ENCODE data around the gene BRI3BP.

The BRI3BP gene, protein sequence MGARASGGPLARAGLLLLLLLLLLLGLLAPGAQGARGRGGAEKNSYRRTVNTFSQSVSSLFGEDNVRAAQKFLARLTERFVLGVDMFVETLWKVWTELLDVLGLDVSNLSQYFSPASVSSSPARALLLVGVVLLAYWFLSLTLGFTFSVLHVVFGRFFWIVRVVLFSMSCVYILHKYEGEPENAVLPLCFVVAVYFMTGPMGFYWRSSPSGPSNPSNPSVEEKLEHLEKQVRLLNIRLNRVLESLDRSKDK

DNA sequence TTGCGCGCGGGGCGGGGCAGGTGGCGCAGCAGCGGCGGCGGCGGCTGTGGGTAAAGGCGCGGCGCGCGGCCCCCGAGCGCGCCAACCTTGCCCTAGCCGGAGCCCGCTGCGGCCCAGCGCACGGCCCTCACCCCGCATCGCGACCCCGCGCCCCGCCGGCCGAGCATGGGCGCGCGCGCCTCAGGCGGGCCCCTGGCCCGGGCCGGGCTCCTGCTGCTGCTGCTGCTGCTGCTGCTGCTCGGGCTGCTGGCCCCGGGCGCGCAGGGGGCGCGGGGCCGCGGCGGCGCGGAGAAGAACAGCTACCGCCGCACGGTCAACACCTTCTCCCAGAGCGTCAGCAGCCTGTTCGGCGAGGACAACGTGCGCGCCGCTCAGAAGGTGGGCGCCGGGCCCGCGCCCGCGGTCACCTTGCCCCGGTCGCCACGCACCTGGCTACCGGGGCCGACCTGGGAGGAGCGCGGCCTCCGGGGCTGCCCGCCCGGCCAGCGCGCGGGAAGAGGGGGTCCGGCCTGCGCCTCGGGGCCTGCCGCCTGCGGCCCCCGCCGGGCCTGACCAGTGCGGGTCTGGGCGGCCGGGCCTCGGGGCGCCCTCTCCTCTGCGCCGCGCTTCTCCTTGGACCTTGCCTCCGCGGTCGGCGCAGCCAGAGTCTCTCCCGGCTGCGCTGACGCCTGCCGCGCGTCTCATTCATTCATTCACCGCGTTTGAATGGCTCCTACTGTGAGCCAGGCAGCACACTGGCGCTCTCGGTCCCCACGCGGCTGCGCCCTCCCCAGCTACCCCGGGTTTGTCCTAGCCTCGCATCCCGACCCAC, at the start of gene BRI3BP:
Gene BRI3BP, plus strand, starts transcription at position 20 of the 811 bp plus-strand sequence. Its CDS starts 146 bp downstream, at position 166.
- peak; percentile 62 for DNase-seq (ENCODE audit: low read depth)

DNA sequence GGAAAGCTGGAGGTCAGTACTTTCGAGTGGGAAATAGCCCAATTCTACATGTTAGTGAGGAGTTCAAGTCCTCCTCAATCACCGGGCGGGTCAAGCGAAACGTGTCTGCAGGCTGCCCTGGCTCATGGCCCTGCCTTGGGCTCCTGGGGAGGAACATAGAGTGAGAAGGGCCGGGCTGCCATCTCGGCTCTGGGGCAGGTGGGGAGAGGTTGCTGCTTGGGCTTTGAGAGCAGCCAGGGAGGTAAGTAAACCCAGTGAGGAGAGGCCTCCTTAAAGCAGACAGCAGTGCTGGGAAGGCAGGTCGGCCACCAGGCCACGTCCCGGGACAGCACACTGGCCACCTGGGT, 47.0 kb upstream of the BRI3BP start:
- no peak for DNase-seq (ENCODE audit: low read depth)

DNA sequence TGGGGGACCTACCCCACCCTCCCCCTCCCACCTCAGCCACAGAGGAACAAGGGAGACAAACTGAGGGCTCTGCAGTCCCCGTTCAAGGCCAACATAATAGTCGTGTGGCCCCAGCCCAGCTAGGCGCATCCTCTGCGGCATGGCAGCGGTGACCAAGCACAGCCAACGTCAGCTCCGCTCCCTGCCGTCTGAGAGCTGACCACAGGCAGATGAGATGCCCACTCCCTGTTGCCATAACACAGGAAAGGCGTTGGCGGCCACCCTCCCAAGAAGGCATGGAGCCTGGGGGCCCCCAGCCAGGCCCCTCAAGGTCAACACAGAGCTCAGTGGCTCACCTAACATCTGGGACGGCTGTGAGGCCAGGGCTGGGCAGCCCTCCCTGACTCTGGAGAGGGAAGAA, 46.4 kb upstream of the BRI3BP start:
- no peak for DNase-seq (ENCODE audit: low read depth)

DNA sequence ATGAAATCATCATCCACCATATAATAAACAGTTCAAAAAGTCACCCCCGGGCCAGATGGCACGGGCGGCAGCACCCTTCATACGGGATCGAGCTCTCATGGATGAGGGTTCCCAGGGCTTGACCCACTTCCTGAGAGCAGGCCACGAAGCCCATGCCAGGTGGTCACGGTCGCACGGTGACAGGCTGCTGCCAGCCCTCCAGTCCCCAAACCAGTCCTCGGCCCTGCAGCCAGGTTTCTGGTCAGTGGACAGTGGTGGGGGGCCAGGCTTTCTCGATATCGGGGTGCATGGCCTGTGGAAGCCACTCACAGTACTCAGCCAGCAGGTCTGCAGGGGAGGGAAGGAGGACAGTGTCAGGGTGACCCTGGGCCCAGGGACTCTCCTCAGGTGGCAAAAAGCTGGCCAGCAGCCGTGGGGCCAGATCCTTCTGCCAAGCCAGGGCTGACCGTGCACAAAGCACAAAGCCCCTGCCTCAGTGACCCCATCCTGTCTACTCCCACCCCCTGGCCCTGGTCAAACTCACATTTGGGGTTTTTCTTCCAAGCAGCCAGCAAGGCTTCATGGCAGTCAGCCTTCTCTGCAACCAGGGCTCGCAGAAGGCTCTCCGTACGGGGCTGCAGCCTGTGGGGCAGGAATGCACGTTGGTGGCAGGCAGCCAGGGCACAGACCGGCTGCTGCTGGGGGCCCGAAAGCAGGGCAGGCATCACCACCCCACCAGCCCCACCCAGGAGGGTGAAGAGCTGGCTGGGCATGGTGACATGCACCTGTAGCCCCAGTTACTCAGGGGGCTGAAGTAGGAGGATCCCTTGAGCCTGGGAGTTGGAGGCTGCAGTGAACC, 45.7 kb upstream of the BRI3BP start:
- no peak for DNase-seq (ENCODE audit: low read depth)

DNA sequence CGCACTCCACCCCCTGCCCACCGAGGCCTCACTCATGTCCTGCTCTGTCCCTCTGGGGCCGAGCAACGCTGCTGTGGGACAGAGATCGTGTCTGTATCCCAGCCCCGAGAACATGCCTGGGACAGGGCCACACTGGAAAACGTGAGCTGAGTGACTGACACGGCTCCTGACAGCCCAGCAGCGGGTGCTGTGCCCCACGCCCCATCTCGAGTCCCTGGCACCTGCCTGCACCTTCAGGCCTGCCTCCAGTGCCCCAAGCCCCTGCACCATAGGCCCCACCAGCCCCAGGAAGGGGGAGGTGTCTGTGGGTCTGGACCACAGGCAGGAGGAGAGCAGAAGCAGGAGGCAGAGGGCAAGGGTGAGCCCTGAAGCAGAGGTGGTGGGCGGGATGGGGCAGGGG, 44.4 kb upstream of the BRI3BP start:
- no peak for DNase-seq (ENCODE audit: low read depth)

DNA sequence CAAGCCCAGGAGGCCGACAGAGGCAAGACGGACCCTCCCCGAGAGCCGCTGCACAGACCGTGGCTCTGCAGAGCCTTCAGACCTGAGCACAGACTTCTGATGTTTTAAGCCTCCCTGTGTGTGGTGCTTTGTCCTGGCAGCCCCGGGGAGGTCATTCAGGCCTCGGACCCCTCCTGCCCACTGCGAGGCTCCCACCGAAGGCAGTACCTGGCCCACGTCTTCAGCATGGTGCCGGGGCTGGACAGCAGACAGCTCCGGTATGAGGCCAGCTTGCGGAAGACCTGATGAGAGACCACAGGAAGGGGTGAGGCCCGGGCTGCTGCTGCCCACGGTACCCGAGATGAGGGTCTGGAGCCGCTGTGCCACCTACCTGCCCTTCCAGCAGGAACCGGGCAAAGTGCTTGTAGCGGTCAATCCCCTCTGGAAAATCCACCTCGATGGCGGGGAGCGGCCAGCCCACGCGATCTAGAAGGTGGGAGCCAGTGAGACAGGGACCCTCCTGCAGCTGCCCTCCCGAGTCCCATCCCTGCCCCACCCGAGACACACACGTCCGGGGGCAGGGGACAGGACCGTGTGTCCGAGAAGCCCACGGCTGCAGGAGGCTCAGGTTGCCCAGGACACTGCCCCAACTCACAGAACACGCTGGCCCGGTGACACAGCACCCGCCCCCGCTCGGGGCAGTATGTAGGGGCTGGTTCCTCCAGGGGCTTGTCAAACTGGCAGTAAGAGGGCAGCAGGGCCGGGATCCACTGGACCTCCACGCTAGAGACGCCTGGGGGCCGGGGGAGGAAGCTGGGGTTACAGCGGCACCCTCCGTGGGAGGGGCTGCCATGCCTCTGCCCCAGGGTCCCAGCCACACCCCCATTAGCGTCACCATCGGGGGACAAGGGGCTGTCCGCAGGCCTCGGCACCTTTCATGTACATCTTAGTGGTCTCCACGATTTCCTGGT, 43.4 kb upstream of the BRI3BP start:
- no peak for DNase-seq (ENCODE audit: low read depth)

DNA sequence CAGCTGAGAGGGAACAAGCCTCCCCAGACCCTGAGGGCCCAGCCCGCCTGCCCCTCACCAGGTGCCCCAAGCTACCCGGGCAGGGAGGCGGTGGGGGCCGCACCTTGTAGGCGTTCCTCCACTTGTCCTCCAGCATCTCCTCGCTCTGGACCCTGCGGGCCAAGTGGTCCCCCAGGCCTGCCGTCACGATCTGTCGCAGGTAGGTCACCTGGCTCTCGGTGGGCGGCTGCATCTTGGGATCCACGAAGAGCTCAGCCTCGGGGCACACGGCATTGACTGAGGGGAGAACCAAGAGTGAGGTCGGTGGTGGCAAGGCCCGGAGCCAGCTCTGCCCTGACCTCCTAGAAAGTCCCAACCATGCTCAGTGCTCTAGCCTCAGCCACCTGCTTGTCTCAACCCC, 41.1 kb upstream of the BRI3BP start:
- DNase-seq (ENCODE audit: low read depth) = no peak

DNA sequence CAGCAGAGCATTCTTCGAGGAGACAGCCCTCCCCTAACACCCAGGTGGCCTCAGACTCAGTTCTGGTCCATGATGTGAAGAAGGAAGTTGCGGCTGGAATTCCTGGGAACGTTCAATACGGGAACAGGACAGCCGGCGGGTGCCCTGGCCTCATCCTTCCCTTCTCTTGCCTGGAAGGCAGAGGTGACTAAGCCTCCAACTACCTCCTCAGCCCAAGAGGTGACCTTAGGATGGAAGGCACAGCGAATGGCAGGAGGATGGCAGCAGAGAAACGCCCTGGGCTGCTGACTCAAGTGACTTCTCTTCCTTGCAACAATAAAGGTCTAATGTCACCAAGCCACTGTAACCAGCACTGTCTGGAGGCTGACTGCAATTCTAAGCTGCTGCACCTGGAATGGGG, 40.6 kb upstream of the BRI3BP start:
- DNase-seq (ENCODE audit: low read depth) = no peak

DNA sequence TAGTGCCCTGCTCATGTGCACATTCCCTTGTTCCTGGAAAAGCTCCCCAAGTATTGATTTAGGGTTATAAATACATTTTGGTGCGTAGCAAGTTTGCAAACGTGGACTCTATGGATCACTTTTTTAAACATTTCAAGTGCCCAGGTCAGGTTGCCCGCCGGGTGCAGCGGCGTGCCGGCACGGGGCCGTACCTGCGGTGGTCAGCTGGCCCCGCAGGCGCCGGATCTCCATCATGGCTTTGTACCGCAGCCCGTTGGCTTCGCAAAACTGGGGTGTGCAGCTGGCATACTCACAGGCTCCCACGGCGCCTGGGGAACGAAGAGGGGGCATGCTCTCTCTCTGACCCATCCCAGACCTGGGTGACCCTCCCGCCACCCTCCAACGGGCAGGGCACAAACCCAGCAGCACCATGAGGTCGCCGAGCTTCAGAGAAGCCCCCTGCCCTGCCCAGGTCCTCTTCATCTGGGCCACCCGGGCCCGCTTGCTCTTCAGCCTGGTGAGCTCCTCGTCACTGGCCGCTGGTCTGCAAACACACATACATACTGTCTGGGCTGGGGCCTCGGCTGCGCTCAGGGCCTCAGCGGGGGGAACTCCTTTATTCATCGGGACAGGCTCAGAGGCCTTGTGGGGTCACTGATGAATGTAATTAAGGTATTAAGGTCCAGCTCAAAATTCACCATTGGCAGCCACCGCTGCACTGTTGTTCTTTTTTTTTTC, 39.6 kb upstream of the BRI3BP start:
- DNase-seq (ENCODE audit: low read depth) = no peak

DNA sequence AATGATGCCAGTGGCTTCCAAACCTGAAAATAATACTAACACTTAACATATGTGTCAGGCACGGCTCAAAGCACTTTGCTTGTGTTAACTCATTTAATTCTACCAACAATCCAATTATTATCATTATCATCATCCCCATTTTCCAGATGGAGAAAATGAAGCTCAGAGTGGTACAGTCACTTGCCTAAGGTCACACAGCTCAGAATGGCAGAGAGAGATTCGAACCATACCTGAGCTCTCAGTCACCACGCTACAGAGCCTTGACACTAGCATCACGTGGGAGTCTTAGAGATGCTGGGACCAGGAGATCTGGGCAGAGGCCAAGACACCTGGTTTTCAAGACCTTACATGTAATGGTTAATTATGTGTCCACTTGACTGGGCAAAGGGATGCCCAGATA, 38.7 kb upstream of the BRI3BP start:
- DNase-seq (ENCODE audit: low read depth) = no peak

DNA sequence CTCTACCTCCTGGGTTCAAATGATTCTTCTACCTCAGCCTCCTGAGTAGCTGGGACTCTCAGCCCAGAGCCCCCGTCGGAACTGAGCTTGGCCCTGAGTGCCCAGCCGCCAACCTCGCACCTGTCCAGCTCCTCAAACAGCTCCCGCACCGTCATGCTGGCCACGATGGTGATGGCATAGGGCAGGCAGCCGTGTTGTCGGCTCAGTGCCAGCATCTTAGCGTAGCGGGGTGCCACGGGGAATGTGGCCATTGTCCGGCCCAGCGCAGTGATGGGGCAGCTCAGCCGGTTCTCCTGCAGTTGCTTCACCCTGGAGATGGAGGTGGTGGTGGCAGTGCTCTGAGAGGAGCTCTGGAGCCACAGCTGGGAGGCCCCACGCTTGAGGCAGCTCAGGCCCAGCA, 36.9 kb upstream of the BRI3BP start:
- no peak for DNase-seq (ENCODE audit: low read depth)

DNA sequence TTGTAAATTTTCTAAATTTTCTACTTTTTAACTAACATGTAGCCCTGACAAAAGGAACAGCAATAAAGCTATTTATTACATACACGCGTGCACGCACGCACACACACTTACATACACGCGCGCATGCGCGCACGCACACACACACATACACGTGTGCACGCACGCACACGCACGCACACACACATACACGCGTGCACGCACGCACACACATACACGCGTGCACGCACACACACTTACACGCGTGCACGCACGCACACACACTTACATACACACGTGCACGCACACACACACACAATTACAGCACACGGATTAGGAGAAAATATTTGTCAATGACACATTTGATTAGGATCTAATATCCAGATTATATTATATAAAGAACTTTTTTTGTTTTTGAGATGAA, 32.4 kb upstream of the BRI3BP start:
- no peak for DNase-seq (ENCODE audit: low read depth)

DNA sequence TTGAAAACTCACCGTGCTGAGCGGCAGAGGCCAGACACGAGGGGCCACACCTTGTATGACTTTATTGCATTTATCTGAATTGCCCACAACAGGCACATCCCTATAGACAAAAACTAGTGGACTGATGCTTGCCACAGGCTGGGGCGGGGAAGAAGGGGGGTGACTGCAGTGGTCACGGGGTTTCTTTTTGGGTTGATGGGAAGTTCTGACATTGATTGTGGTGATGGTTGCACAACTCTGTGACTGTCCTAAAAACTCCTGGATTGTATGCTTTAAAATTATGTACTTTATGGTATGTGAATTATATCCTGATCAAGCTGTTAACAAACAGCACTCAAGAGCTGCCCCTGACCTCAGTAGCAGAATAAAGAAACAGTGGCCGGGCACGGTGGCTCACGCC, 30.2 kb upstream of the BRI3BP start:
- DNase-seq (ENCODE audit: low read depth) = no peak

DNA sequence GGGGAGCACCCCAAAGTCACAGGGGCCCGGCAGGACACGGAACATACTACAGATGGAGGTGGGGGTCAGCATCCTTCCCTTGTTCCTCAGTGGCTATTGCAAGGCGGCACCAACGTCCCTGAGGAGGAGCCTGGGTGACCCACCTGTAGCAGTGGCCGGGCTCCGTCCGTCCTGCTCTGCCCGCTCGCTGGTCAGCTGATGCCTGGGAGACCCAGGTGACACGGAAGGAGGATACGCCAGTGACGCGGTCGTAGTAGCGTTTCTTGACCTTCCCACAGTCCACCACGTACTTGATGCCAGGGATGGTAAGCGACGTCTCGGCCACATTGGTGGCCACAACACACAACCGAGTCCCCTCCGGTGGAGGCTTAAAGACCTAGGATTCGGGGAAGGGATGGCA, 29.2 kb upstream of the BRI3BP start:
- no peak for DNase-seq (ENCODE audit: low read depth)

DNA sequence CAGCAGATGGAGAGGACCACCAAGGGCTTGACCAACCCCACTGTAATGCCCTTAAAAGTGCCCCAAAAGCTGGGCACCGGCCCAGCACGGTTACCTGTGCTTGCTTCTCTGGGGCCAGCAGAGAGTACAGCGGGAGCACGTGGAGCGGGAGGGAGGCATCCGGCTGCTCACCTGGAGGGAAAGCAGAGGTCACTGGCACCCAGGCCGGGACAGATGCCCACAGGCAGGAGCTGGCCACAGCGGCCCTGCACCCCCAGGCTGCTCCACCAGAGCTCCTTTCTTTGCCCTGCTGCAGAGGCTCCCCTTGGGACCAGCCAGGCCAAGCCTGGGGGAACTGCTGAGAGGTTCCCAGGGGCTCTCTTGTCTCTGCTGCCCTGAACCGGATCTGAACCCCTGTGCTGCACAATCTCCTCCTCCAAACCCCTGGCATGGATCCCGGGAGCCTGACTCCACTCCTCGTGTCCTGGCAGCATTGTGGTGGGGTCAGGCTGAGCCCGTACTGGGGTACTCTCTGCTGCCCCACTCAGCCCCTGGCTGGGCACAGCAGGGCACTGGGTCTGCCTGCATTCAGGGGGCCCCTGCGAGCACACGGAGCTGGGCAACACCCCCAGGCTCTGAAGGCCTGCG, 28.5 kb upstream of the BRI3BP start:
- DNase-seq (ENCODE audit: low read depth) = no peak

DNA sequence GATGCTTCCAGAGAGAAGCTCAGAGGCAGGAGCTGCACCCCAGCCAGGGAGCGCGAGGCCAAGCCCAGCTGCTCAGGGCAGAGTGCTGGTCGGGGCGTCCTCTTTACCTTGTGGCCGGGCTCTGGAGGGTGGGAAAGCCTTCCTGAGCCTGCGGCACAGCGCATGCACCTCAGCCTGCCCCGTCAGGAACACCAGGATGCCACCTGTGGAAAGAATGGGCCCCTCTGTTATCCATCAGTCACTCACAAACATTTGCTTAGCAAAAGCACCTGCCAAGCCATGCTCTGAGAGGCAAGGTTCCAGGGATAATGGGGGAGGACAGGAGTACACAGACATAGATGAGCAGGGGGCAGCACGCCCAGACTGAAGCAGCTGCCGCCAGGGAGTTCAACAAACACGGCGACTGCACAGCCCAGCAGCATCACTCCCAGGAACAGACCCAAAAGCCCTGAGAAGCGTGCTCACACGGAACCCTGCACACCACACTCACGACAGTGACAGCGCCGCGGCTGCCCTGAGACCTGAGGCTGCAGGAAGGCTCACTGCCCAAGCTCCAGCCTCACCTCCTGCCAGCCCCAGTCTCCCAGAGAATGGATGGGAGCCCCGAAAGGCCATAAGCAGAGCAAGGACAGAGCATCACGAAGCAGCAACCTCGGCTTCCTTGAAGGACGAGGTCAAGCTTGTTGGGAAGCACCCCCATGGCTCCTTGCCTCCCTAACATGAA, 26.3 kb upstream of the BRI3BP start:
- no peak for DNase-seq (ENCODE audit: low read depth)

DNA sequence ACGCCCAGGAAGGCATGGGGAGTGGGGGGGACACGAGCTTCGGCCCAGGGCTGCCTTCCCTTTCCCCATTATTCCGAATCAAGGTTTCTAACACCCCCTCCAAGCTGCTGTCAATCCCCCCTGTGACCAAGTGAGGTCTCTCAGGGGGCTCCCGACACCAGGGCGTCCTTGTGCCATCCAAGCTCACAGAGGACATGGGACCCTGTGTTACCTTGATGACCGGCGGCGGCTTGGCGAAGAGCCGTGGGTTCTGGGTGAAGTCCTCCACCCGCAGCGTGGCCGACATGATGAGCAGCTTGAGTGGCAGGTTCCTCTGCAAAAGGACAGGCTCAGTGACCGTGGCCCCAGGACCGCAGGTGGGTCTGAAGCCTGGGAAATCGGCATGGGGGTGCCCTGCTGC, 24.8 kb upstream of the BRI3BP start:
- DNase-seq (ENCODE audit: low read depth) = no peak

DNA sequence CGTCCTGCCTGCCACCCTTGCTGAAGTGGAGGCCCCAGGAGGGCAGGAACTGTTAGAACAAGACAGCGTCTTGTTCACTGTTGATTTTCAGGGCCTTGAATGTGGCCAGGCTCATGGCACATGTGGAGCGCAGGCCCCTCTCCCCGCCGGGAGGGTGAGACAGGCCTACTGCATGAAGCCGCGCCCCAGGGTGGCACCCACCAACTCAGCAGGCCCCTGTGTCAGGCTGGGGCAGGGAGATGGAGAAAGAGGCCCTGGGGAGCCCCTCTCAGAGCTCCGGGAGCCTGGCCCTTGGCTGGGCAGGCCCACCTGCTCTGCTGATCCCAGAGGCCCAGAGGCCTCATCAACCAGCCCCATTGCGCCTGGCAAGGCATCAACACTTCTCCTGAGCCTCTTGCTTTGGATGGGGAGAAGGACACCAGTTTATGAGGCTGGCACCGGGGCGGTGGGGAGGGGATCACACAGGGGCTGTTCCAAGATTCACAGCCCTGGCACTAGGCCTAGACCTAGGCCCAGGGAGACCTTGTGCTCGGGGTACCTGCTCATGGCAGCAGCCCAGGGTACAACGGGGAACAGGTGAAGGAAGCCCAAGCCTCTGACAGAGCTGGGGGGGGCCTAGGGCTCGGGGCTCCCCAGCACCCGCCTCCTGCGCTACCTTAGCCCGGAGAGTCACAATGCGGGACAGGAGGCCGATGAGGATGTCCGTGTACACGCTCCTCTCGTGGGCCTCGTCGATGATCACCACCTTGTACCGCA, 22.6 kb upstream of the BRI3BP start:
- no peak for DNase-seq (ENCODE audit: low read depth)

DNA sequence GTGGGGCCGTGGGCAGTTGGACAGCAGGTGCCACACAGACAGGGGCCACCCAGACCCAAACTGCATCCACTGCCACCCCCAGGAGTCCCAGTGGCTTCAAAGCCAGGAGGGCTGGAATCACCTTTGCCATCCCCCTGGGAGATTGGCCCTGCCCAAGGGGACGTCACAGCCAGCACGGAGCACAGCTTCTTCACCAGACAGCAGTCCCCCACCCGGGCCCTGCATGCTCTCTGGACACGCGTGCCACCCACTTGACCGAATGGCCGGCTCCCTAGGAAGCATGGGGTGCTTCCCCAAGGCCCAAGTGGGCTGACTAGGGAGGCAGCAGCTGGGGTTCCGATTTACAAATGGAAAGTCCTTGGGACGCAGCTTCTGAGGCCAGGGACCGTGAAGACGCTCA, 21.8 kb upstream of the BRI3BP start:
- no peak for DNase-seq (ENCODE audit: low read depth)

Measured in stimulated activated CD4-positive, alpha-beta T cell treated with anti-CD3 and anti-CD28 coated beads, Interleukin-2, amount 100 ng/mL, for 4 hours (primary cell).